Lung (tissue), 12 donors: ENCODE data around the gene MZT2B. TPM values are rescaled to one million over a fixed set of nuclear protein-coding genes. Genes with fewer than 3 reads are reported as not detected.
"Not testable (repeated sequence)": the region's sequence is repeated elsewhere in the genome, so short reads cannot be mapped to it uniquely, and the experiment has no call there.

Experiments used
- ATAC-seq: fragments of 200-7000 bp; cut with Tn5 transposase; one replicate; pipeline ENCODE4 v1.9.1; 2020; ENCODE audit warnings: moderate number of reproducible peaks; ENCODE audit not compliant: insufficient read depth, low FRiP score
- DNase-seq, 3 donors: peaks; one replicate each; pipeline ENCODE4 v3.0.0-alpha.2; 2013 to 2017
- H3K27ac ChIP-seq, 2 donors: one replicate each; pipeline ENCODE4 v1.5.1; 2013; ENCODE audit warnings: mild to moderate bottlenecking in 2 of 2, moderate library complexity in 2 of 2, control low read depth in 1 of 2, inconsistent platforms in 1 of 2, low read depth in 1 of 2, low read length in 1 of 2
- H3K27me3 ChIP-seq, 3 donors: one replicate each; pipeline ENCODE4 v1.5.1; 2013; ENCODE audit warnings: low read length in 2 of 3; ENCODE audit not compliant: control insufficient read depth in 3 of 3, insufficient read depth in 3 of 3
- H3K36me3 ChIP-seq, 4 donors: one replicate each; pipeline ENCODE4 v1.5.1; 2013; ENCODE audit warnings: low read length in 4 of 4, mild to moderate bottlenecking in 1 of 4, moderate library complexity in 1 of 4; ENCODE audit not compliant: control insufficient read depth in 4 of 4, insufficient read depth in 4 of 4
- H3K4me1 ChIP-seq, 5 donors: one replicate each; pipeline ENCODE4 v1.5.1; 2013; ENCODE audit warnings: low read length in 5 of 5, mild to moderate bottlenecking in 2 of 5, moderate library complexity in 1 of 5; ENCODE audit not compliant: control insufficient read depth in 5 of 5, insufficient read depth in 5 of 5
- H3K4me3 ChIP-seq: one replicate; pipeline ENCODE4 v1.5.1; 2013; ENCODE audit warnings: mild to moderate bottlenecking, control low read depth, moderate library complexity
- H3K9ac ChIP-seq, 2 donors: one replicate each; pipeline ENCODE4 v1.5.1; 2013; ENCODE audit warnings: low read length in 2 of 2, control low read depth in 1 of 2; ENCODE audit not compliant: insufficient read depth in 1 of 2
- H3K9me3 ChIP-seq, 4 donors: one replicate each; pipeline ENCODE4 v1.5.1; 2013; ENCODE audit warnings: low read length in 3 of 4, mild to moderate bottlenecking in 1 of 4, moderate library complexity in 1 of 4; ENCODE audit not compliant: control insufficient read depth in 4 of 4, insufficient read depth in 3 of 4
- CTCF ChIP-seq: IDR thresholded peaks from 2 replicates; pipeline ENCODE4 v1.5.1; 2012; ENCODE audit warnings: mild to moderate bottlenecking; ENCODE audit errors: control extremely low read depth, extremely low read depth
- WGBS, 2 donors: extraction: QIAGEN DNeasy Blood & Tissue Kit; methylation state at CpG; one replicate each; pipeline ENCODE4 v1.1.7; 2013; 5-methylcytosine and 5-hydroxymethylcytosine counted together
- polyA plus RNA-seq, 2 donors: library from polyadenylated mRNA; stranded (reverse); fragments of 200-250 nt; gene quantifications; one replicate each; pipeline ENCODE4 v1.2.1, GENCODE V29; 2013
- total RNA-seq, 2 donors: library from RNA; depleted of rRNA in 1 of 2; stranded (reverse); fragments of >200 nt in 1 of 2; gene quantifications; one replicate each; pipeline ENCODE4 v1.2.1, GENCODE V29; 2014 to 2021
- donor health status: control.
- donor health status: control.
- donor health status: Bipolar disorder and iron deficiency.
- donor health status: healthy.
- donor health status: DM: yes; HTN: yes; CAD: no.

Gene MZT2B
- total and polyA plus RNA-seq, 4 donors: 59.1 to 243 (median 189) TPM

GRCh38 chr2:130156624-130157004 is 25.4 kb upstream of the MZT2B start:
- H3K4me3 ChIP-seq: no peak overlapping the region

DNA sequence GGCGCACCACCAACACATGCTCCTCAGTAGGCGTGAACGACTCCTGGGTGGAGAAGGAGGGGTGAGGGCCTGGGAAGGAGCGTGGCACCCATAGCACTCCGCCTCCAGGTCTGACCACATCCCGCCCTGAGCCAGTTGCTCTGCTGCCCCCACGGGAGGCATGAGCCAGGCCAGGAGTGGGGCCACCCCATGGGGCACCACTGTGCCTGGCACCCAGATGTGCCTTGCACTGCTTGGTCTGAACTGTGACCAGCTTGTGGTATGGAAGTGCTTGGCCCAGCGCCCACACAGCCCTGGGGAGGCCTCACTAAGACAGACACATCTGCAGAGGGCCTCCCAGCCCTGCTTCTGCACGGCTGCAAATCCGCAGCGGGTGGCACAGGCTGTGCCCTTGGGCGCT is 24.7 kb upstream of the MZT2B start:
- ATAC-seq, H3K4me3 ChIP-seq, DNase-seq, H3K4me1 ChIP-seq, H3K27me3 ChIP-seq, H3K27ac ChIP-seq, H3K9ac ChIP-seq, H3K9me3 ChIP-seq: not testable (repeated sequence)
- WGBS, 2 donors: 81 to 83% methylated on average over 9 to 11 of the region's 12 CpGs
- peaks cover 0 to 46% (median 3%) of the 10 kb centered on the region in 4 donors for H3K36me3 ChIP-seq

More at GRCh38 chr2:130156624-130157004, 25.4 kb upstream of the MZT2B start:
- peaks cover 0 to 51% (median 3%) of the 10 kb centered on the region in 4 donors for H3K36me3 ChIP-seq
- ATAC-seq (no peak), DNase-seq (no peak)
- no peak overlapping the region for H3K27ac ChIP-seq
- no peak overlapping the region for H3K9ac ChIP-seq
- WGBS, 2 donors: 90 to 96% methylated on average over 9 of the region's 9 CpGs
- H3K9me3 ChIP-seq: no peaks in the 10 kb centered on the region
- H3K4me1 ChIP-seq: no peaks in the 10 kb centered on the region
- no peak for TF ChIP-seq CTCF
- H3K27me3 ChIP-seq: no peaks in the 10 kb centered on the region

- not testable (repeated sequence) for H3K9ac ChIP-seq, H3K9me3 ChIP-seq, H3K4me1 ChIP-seq, ATAC-seq, DNase-seq, H3K27me3 ChIP-seq, H3K4me3 ChIP-seq, H3K27ac ChIP-seq
- peaks cover 0 to 44% (median 6%) of the 10 kb centered on the region in 4 donors for H3K36me3 ChIP-seq
- WGBS, 2 donors: 58 to 73% methylated on average over 13 of the region's 13 CpGs
Observed at GRCh38 chr2:130157825-130158514, 24.1 kb upstream of the MZT2B start.

- peaks cover 1 to 44% (median 6%) of the 10 kb centered on the region in 4 donors for H3K36me3 ChIP-seq
- 97% methylated on average over 9 of the region's 9 CpGs for WGBS, 2 donors
Observed at GRCh38 chr2:130158631-130159030, 23.4 kb upstream of the MZT2B start.

GRCh38 chr2:130159376-130159775 is 22.7 kb upstream of the MZT2B start:
- H3K27ac ChIP-seq, DNase-seq, H3K4me1 ChIP-seq, H3K4me3 ChIP-seq, H3K9me3 ChIP-seq, H3K27me3 ChIP-seq, H3K9ac ChIP-seq, ATAC-seq: not testable (repeated sequence)
- WGBS, 2 donors: 95% methylated on average over 4 of the region's 4 CpGs
- peaks cover 5 to 46% (median 7%) of the 10 kb centered on the region in 4 donors for H3K36me3 ChIP-seq

More at GRCh38 chr2:130158631-130159030, 23.4 kb upstream of the MZT2B start:
- no peak overlapping the region for H3K27ac ChIP-seq
- no peak overlapping the region for H3K4me3 ChIP-seq
- H3K4me1 ChIP-seq: no peaks in the 10 kb centered on the region
- H3K27me3 ChIP-seq: no peaks in the 10 kb centered on the region
- H3K9ac ChIP-seq: no peak overlapping the region
- H3K9me3 ChIP-seq: no peaks in the 10 kb centered on the region
- no peak for DNase-seq
- no peak for TF ChIP-seq CTCF
- no peak for ATAC-seq
